Left kidney (tissue), 2 donors: Measurements from ENCODE around the gene RITA1. TPM values are rescaled to one million over a fixed set of nuclear protein-coding genes. Genes with fewer than 3 reads are reported as not detected.
"Not testable (repeated sequence)": the region's sequence is repeated elsewhere in the genome, so short reads cannot be mapped to it uniquely, and the experiment has no call there.

ENCODE experiments used
- DNase-seq: peaks from one replicate; pipeline ENCODE4 v3.0.0-alpha.2; 2013
- polyA plus RNA-seq: library from polyadenylated mRNA; unstranded; fragments of 120-200 nt; gene quantifications from one replicate; pipeline ENCODE4 v1.2.1, GENCODE V29; 2013; ENCODE audit not compliant: insufficient read length

Gene RITA1
- polyA plus RNA-seq, 1 donor: 12.8 TPM

DNA sequence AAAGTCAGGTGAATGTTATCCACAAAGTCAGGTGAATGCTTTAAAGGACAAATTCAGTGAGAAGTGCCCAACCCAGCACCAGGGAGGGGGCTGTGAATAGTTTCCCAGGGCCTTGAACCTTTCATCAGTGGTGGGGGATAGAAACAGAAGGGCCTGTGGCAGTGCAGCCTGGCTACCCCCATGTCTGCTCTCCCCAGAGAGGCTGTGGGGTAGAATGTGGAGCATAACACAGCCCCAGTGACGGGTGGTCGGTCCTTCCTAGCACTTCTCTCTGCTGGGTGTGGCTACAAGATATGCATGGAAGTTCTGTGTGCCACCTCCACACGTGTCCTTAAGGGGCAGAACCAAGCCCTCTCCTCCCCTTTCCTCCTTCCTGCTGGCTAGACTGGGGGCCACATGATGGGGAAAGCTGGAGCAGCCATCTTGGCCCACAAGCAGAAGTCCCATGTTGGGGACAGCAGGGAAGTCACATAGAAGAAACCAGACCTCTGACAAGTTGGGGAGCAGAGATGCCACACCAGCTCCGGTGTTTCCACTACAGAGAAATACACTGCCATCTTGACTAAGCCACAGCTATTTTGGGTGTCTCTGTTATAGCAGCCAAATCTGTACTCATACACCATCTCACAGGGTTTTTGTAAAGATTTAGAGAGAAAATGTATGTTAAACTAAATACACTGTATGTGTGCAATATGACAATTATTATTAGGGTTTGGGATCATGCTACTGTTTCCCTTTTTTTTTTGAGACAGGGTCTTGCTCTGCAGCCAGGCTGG lies 17.0 kb downstream of the RITA1 start:
- no peak for DNase-seq

DNA sequence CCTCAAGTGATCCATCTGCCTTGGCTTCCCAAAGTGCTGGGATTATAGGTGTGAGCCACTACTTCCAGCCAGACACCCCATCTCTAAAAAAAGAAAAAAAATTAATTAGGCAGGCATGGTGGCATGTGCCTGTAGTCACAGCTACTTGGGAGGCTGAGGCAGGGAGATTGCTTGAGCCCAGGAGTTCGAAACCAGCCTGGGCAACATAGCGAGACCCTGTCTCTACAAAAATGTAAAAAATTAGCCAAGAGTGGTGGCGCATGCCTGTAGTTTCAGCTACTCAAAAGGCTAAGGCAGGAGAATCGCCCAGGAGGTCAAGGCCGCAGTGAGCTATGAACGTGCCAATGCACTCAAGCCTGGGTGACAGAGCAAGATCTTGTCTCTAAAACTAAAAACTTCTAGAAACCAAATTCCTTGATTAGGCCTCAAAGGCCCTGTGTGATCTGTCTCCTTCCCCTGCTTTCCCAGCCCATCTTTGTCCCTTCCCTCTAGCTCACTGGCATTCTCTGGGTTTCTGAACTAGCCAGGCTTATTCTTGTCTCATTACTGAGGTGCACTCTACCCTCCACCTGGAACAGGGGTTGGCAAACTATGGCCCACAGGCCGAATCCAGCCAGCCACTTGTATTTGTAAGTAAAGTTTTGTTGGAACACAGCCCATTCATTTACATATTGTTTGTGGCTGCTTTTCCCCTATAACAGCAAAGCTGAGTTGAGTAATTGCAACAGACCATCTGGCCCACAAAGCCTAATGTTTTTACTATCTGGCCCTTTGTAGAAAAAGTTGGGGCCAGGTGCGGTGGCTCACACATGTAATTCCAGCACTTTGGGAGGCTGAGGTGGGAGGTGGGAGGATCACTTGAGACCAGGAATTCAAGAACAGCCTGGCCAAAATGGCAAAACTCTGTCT lies 18.6 kb downstream of the RITA1 start:
- DNase-seq: no peak

DNA sequence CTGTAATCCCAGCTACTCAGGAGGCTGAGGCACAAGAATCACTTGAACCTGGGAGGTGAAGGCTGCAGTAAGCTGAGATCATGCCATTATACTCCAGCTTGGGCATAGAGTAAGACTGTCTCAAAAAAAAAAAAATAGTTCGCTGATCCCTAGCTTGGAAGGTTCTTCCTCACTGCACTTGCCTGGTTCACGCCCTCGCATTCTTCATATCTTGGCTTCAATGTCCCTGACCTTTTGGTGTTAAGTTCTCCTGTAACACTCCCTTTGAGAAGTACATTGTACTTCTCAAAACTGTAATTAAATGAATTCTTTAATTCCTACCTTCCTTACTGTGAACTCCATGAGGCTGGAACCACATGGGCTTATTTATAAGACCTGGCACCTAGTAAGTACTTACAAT lies 19.3 kb downstream of the RITA1 start:
- DNase-seq: no peak

DNA sequence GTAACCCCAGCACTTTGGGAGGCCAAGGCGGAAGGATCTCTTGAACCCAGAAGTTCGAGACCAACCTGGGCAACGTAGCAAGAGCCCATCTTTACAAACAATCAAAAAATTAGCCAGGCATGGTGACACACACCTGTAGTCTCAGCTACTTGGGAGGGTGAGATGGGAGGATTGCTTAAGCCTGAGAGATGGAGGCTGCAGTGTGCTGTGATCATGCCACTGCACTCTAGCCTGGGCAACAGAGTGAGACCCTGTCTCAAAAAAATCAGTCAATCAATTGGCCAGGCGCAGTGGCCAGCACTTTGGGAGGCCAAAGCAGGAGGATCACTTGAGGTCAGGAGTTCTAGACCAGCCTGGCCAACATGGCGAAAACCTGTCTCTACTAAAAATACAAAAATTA lies 21.3 kb downstream of the RITA1 start:
- DNase-seq: not testable (repeated sequence)

DNA sequence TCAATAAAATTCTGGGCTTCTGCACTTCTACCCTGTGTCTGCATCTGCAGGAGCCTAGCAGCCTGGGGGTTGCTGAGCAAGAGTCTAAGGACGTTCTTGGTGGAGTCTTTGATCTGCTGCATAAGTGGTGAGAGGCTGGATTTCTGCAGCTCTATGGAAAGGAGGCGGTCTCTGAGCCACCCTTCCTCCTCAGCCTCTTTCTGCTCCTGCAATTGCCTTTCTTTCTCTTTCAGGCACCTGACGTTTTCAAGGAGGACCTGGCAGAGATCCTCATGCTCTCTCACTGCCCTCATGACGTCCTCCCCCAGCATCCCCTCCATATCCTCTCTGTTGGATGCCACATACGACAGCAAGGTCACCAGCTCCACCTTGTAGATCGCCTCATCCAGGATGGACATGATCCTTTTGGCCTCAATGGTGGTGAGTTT lies 22.1 kb downstream of the RITA1 start:
- DNase-seq: no peak

DNA sequence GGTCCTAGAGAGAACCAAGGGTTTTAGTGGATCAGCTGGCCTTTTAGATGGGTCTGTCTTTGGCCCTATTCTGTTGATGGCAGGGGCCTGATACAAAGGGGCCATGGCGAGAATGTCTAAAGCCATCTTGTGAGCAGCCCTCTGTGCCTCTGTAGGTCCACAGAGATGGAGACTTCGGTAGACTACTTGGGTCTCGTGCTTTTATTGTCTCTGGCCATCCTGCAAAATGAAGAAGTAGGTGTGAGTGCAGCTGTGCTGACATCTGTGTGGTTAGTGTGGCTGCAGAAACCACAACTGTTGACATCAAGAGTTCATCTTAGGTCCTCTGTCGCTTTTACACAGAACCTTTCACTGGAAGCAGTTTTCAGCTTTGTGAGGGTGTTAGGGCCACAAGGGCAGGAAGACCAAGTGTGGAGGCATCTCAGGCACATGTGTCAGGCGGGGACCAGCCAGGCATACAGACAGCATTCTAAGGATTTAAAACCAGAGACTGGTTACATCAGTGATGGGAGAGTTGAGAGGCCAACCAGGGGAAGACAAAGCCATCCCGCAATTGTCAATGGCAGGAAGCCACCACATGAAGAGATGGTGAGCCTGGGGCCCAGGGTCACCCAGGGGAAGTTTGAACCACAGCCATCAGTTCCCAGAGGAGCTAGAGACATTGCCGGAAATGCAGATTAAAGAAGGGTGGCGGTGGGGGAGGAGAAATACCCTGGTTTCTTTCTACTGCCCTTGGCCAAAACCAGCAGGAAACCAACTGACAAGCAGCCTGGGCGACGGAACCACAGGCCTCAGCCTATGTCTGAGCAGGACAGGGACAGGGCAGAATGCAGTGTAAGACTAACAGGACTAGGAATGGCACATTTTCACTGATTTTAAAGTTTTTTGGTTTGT lies 22.8 kb downstream of the RITA1 start:
- DNase-seq: no peak

DNA sequence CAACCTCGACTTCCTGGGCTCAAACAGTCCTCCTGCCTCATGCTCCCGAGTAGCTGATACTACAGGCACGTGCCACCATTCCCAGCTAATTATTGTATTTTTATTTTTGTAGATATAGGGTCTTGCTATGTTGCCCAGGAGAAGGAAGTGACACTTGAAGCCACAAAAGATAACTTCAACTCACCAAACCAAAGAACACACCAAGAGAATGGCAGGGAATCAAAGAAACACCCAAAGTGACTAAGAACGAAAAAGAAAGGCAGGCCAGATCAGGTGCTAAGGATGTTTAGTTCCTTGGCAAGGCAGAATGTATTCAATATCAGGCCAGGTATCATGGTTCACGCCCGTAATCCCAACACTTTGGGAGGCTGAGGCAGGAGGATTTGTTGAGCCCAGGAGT lies 25.6 kb downstream of the RITA1 start:
- no peak for DNase-seq

DNA sequence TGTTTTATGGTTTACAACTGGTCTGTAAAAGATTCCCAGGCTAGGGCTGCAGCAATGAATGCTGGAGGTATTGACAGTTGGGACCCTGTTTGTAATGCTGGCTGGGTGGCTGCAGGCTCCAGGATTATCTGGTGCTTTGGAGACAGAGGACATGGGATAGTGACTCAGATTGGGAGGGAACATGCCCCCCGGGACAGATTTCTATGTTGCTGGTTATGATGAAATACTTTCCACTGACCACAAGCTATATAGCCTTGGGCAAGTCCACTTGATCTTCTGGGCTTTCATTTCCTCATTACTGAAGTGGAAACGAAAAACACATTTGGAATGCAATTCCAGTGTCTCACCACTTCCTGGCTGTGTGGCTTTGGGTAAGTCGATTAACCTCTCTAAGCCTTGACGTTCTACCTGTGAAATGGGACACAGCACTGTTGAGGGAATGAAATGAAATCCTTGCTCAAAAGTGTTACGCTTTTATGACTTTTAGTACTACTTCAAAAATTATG lies 29.4 kb downstream of the RITA1 start:
- no peak for DNase-seq

DNA sequence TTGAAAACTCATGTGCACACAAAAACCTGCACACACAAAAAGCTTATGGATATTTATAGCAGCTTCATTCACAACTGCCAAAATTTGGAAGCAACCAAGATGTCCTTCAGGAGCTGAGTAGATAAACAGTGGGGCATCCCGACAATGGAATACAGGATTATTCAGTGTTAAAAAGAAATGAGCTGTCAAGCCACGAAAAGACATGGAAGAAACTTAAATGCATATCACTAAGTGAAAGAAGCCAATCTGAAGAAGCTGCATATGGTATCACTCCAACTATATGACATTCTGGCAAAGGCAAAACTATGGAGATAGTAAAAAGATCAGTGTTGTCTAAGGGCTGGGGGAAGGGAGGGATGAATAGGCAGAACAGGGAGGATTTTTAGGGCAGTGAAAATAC lies 30.5 kb downstream of the RITA1 start:
- no peak for DNase-seq

DNA sequence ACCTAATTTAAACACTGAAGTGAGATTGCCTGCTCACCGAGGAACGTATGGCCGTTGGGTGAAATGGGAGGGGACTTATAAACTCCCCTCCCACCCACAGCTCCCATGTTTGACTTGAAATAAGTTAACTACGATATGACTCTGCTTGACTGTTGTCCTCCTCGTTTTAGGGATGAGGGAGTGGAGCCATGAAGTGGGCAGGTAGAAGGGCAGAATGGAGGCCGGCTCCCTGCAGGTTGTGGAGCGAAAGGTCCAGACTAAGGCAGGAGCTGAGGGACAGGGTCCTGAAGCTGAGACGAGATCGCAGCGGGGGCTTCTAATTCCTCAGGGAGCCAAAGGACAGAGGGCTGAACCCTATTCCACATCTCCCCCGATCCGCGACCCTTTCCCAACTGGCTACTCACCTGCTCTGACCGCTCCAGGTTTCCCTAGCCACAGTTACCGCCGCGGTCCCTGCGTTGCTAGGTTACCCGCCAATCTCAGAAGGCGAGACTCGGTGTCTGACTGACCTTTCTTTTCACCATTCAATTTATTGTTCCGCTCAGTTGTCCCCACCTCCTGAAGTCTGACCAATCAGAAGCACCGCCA lies 35.2 kb downstream of the RITA1 start:
- no peak for DNase-seq

DNA sequence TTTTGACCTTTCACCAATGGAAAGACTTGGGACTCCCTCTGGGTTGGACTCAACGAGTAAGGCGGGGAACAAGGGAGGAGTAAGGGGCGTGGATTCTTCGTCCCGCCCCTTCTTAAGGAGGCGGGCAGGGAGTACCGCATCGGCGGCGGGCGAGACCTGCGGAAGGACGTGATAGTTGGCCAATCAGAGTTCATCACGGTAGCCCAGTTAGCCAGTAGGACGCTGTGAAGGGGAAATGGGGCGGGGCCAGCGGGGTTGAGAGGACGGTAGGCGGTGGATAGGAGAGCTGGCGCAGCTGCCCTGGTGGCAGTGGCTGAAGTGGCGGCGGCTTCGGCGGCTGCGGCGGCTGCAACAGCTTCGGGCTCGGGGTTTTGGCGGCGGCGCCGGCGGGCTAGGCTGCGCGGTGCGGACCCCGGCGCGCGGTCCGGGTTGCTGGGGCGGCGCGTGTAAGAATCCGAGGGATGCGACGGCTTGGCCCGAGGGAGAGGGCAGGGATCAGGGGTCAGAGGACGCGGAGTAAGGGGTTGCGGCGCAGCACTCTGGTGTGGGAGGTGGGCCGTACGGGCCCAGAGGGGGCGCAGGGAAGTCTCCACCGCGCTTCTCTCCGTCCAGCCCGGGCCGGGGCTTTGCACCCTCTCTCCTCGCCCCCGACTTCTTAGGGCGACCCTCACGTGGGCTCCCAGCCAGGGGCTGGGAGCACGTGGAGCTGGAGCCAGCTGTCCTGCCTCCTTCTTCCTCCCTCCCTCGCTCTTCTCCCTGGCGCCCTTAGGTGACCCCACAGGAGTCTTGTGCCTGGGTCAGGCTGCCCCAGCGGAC lies 35.9 kb downstream of the RITA1 start, which contains the start of gene TPCN1:
TSS of gene TPCN1 (plus strand) at position 284 of the 816 bp plus-strand sequence. CDS start 5,389 bp downstream, outside the sequence.
- DNase-seq: peak; percentile 100

DNA sequence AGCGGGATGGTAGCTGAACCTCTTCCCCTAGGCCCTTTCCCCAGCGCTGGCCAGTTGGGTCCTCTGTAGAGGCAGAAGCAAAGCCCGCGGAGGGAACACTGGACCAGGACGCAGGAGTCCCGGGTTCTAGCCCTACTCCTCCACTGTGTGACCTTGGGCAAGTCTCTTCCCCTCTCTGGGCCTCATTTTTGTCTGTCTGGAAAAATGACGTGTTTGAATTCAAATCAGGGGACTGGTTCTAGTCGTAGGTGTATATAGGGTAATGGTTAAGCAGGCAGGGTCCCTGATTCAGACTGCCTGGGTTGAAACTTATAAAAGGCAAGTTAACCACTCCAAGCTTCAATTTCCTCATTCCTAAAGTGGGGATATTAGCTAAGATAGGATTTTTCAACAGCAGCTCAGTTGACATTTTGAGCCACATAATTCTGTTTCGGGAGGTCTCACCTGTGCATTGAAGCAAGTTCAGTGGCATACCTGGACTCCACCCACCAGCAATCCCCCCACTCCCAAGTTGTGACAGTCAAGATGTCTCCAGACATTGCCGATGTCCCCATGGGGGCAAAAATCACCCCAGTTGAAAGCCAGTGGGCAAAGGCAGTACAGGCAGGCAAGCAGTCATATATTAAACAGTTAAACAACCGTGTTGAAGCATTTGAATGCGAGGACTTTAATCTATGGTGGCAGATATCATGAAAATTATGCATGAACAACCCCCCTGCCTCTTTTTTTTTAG lies 36.6 kb downstream of the RITA1 start:
- DNase-seq: no peak

DNA sequence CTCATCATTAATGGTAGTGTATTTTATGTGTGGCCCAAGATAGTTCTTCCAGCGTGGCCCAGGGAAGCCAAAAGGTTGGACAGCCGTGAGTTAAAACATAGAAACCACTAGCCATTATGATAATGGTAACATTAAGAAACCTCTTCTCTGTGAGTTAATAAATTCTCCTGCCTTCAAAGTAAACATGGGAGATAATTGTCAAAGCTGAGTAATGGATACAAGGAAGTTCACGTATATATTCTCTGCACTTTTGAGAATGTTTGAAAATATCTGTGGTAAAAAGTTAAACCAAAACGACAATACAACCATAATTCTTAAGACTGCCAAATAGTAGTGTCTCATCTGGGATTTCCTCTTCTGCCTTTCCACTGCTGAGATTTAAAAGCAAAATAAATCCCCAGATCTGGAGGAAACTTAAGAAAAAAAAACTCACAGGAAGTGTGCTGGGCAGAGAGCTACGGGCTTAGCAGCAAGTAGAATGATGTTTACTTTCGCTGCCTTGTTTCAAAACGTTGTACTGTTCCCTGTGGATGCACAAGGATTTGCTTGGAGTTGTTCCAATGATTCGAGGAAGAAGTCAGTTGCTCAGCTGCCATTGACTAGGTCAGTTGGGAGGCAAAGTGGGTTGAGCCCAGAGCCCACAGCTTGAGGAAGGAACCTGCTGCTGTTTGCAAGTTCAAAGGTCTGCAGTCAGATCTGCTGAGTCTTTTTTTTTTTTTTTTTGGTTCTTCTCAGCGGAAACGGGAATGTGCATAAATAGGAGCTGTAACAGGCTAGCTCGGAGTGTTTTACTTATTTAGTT lies 37.4 kb downstream of the RITA1 start:
- DNase-seq: peak; percentile 74

DNA sequence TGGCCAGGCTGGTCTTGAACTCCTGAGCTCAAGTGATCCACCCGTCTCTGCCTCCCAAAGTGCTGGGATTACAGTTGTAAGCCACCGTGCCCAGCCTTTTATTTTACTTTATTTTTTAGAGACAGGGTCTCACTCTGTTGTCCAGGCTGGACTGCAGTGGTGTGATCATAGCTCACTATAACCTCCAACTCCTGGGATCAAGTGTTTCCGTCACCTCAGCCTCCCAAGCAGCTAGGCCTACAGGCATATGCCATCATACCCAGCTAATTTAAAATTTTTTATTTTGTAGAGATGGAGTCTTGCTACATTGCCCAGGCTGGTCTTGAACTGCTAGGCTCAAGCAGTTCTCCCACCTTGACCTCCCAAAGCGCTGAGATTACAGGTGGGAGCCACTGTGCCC lies 39.4 kb downstream of the RITA1 start:
- DNase-seq: no peak

DNA sequence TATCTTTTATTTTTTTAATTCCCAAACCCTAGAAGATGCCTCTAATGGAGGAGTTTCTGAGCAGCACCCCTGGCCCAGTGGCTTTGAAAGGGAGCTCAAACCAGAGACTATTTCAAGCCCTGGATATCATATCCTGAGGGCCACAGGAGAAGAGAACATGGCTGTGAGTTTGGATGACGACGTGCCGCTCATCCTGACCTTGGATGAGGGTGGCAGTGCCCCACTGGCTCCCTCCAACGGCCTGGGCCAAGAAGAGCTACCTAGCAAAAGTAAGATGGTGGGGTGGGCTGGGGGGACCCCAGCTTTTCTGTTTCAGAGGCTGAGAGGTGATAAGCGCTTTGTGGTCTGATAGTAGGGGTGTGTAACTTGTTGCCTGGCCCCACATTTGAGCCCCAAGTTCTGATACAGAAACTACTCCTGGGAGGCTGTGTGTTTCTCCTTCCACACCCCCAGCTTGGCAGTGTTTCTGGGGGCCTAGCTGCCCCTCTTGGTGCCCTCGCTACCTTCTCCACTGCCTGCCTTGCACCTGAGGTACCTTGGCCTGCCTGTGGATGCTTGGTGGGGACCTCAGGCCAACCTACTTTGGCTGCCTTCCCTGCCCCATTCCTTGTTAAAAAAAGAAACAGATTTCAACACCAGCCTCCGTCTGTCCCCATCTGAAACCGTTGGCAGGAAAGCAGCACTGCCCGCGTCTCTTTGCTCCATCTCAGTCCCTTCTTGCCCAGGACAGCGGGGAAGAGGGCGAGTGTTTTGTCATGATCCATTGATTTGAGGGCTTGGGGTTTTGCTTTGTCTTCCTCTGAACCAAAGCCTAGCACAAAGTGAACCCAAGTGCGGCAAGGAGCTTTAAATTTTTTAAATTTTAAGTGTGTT lies 41.4 kb downstream of the RITA1 start:
- DNase-seq: no peak

DNA sequence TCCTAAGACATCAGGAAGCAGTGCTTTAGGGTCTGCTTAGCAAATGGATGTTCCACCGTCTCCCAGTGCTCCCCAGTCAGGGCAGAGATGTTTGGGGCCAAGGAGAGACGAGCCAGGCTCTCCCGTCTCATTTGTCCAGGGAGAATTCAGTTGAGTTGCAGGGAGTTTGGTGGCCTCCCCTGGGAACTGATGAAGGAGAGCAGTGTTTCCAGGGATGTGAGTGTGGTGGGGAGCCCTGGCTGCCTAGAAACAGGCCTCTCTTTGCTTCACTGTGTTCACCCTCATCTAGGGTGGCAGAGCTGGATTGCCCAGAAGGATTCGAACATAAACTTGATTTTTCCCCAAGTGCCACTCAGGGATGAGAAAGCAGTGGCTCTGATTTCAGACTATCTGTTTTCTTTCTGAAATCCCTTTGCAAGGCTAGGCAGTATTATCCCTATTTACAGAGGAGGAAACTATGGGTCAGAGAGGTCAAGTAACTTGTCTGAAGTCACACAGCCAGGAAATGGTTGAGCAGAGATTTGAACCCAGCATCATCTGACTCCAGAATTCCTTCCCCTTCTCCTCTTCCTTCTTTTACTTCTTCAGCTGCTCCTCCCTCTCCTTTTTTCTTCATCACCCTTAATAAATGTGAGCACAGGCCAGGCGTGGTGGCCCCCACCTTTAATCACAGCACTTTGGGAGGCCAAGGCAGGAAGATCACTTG lies 42.3 kb downstream of the RITA1 start:
- no peak for DNase-seq

DNA sequence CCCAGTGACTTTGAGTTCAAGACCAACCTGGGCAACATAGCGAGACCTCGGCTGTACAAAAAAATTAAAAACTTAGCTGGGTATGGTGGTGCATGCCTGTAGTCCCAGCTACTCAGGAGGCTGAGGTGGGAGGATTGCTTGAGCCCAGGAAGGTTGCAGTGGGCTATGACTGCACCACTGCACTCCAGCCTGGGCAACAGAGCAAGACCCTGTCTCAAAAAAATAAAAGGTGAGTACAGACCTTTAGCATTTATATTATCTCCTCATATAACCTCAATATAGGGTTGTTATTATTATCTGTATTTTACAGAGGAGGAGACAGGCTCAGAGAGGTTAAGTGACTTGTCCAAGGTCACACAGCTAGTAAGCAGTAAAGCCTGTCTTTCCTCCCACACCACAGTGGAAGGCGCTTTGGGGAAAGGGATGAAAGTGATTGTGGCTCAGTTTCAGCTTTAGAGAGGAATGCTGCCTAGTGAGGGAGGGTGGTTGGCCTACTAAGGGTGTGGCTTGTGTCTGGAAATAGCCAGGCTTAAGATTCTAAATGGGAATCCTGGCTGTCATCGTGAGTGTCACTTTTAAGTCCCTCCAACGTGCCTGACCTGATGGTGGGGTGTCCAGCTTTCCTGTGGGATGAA lies 43.0 kb downstream of the RITA1 start:
- DNase-seq: no peak
